ENCODE data around the gene BRPF1. TPM values are rescaled to one million over a fixed set of nuclear protein-coding genes. Genes with fewer than 3 reads are reported as not detected.

The BRPF1 gene
- total RNA-seq, 1 donor from 2014 or later = 23.7 TPM

DNA sequence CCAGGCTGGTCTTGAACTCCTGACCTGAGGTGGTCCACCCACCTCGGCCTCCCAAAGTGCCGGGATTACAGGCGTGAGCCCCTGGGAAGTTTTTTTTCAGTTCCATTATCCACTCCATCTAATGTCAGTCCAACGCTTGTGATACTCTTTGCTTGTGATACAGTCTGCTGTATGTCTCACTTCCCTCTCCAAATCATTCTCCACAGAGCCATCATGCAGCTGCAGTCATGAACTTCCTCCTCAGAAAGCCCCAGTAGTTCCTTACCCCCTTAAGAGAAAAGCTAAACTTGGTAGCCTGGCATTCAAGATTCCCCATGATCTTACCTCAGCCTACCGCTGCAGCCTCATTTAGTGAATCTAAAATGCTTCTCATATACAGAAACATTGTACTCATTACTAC lies 63.7 kb downstream of the BRPF1 start:
- TF ChIP-seq, protein P1, sequence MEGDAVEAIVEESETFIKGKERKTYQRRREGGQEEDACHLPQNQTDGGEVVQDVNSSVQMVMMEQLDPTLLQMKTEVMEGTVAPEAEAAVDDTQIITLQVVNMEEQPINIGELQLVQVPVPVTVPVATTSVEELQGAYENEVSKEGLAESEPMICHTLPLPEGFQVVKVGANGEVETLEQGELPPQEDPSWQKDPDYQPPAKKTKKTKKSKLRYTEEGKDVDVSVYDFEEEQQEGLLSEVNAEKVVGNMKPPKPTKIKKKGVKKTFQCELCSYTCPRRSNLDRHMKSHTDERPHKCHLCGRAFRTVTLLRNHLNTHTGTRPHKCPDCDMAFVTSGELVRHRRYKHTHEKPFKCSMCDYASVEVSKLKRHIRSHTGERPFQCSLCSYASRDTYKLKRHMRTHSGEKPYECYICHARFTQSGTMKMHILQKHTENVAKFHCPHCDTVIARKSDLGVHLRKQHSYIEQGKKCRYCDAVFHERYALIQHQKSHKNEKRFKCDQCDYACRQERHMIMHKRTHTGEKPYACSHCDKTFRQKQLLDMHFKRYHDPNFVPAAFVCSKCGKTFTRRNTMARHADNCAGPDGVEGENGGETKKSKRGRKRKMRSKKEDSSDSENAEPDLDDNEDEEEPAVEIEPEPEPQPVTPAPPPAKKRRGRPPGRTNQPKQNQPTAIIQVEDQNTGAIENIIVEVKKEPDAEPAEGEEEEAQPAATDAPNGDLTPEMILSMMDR (IDR thresholded peaks at IDR 0.05) = no peak
- no peak for ATAC-seq
- intact Hi-C loops (cut with DNase I) = no loop called here
- Histone ChIP-seq H3K27ac (no peak overlapping the region), H3K9me3 (no peaks in the 10 kb centered on the region), H3K27me3 (no peaks in the 10 kb centered on the region), H3K4me1 (peaks cover 33% of the 10 kb centered on the region), H3K4me3 (no peak overlapping the region), H3K36me3 (peaks cover 49% of the 10 kb centered on the region)
- no peak for DNase-seq

DNA sequence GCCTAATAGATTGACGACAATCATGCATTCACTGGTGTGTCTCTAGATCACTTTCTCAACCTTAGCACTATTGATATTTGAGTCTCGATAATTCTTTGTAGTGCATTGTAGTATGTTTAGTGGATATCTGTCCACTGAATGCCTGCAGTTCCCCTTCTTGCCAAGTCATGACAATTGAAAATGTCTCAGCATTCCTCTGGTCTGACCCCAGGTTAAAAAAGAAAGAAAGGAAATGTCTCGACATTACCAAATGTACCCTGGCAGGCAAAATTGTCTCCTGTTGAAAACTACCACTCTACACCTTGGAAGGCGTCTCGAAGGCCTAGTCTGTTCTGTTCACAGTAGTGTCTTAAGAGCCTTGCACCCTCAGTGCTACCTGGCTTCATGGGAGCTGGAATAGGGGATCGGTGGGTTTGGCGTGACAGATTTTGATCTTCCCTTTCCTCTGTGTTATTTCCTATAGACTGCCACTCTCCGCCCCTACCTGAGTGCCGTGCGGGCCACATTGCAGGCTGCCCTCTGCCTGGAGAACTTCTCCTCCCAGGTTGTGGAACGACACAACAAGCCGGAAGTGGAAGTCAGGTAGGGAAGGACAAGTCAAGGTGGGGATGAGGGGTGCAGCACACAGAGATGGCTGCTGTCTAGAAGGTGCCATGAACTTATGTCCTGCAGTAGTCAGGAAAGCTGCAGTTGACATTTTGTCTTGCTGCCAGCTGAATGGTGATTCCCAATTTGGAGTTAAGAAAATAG lies 65.8 kb downstream of the BRPF1 start:
- ATAC-seq = no peak
- no peak for DNase-seq
- Histone ChIP-seq H3K27me3 (no peaks in the 10 kb centered on the region), H3K4me3 (no peak overlapping the region), H3K27ac (no peak overlapping the region), H3K9me3 (no peaks in the 10 kb centered on the region), H3K4me1 (peaks cover 19% of the 10 kb centered on the region), H3K36me3 (peaks cover 62% of the 10 kb centered on the region)
- TF ChIP-seq, protein P1 (IDR thresholded peaks at IDR 0.05) = no peak
- intact Hi-C loops (cut with DNase I) = no loop called here

Other genes with a start within 250 kb of the BRPF1 start
- not detected for gene LHFPL4, start 177.9 kb upstream of the BRPF1 start, total RNA-seq
- gene MTMR14, start 82.2 kb upstream of the BRPF1 start, total RNA-seq = 49.2 TPM
- gene CPNE9, start 27.9 kb upstream of the BRPF1 start, total RNA-seq = 0.90 TPM
- 17.2 TPM for gene OGG1, start 18.2 kb downstream of the BRPF1 start, total RNA-seq
- gene CAMK1, start 38.2 kb downstream of the BRPF1 start, total RNA-seq = 35.7 TPM
- gene TADA3, start 60.7 kb downstream of the BRPF1 start, total RNA-seq = 55.8 TPM
- 148 TPM for gene ARPC4, start 61.3 kb downstream of the BRPF1 start, total RNA-seq
- gene TTLL3, start 78.5 kb downstream of the BRPF1 start, total RNA-seq = 37.3 TPM
- 27.7 TPM for gene RPUSD3, start 112.3 kb downstream of the BRPF1 start, total RNA-seq
- gene CIDEC, start 148.5 kb downstream of the BRPF1 start, total RNA-seq = not detected
- 28.7 TPM for gene JAGN1, start 158.9 kb downstream of the BRPF1 start, total RNA-seq
- gene IL17RE, start 171.1 kb downstream of the BRPF1 start, total RNA-seq = 22.6 TPM
- gene IL17RC, start 185.4 kb downstream of the BRPF1 start, total RNA-seq = 26.9 TPM
- gene CRELD1, start 202.1 kb downstream of the BRPF1 start, total RNA-seq = 51.4 TPM
- gene PRRT3, start 220.7 kb downstream of the BRPF1 start, total RNA-seq = 1.4 TPM

Measured in upper lobe of right lung (tissue), 1 donor.